H1 (cell line): ENCODE data around the gene ADAMTS14. TPM values are rescaled to one million over a fixed set of nuclear protein-coding genes. Genes with fewer than 3 reads are reported as not detected.
"Not testable (repeated sequence)": the region's sequence is repeated elsewhere in the genome, so short reads cannot be mapped to it uniquely, and the experiment has no call there.

Source experiments
- CTCF ChIA-PET: fragments of 300-600 bp; sonication (Branson Sonifier 250); formaldehyde crosslinking; loops from one replicate; lab custom pipeline; 2021; ENCODE audit not compliant: partially characterized antibody; lab: Charles Lee
- POLR2A ChIA-PET: fragments of 300-600 bp; sonication (Branson Sonifier 250); formaldehyde crosslinking; loops from one replicate; lab custom pipeline; 2021; ENCODE audit warnings: inconsistent platforms; ENCODE audit not compliant: partially characterized antibody; lab: Charles Lee
- DNase-seq, 2 experiments: peaks; one replicate each; pipeline versions ENCODE4 v3.0.0 to v3.0.0-alpha.2; 2010 to 2022; ENCODE audit warnings: low spot score in 2 of 2, low read depth in 1 of 2, mixed read lengths in 1 of 2
- FAIRE-seq: peaks from 2 replicates; lab custom pipeline; 2011; peaks lifted over from hg19 to GRCh38; lab: Jason Lieb, UNC
- H2AFZ ChIP-seq: 2 replicates; pipeline ENCODE4 v1.8.1; 2012; ENCODE audit warnings: low read length, inconsistent platforms
- H2AK5ac ChIP-seq: 2 replicates; pipeline ENCODE4 v1.6.1; 2013; ENCODE audit warnings: low read depth, low read length
- H2BK120ac ChIP-seq: replicated peaks from 2 replicates; pipeline ENCODE3; 2013; ENCODE audit warnings: low read depth, low read length, inconsistent platforms
- H2BK12ac ChIP-seq: 2 replicates; pipeline ENCODE4 v1.6.1; 2013; ENCODE audit warnings: low read depth, low read length
- H2BK15ac ChIP-seq: 2 replicates; pipeline ENCODE4 v1.6.1; 2013; ENCODE audit warnings: low read length
- H2BK20ac ChIP-seq: 2 replicates; pipeline ENCODE4 v1.6.1; 2013; ENCODE audit warnings: low read length
- H2BK5ac ChIP-seq: 2 replicates; pipeline ENCODE4 v1.6.1; 2013; ENCODE audit warnings: low read depth, low read length
- H3K14ac ChIP-seq: 2 replicates; pipeline ENCODE4 v1.6.1; 2013; ENCODE audit warnings: inconsistent platforms; ENCODE audit not compliant: insufficient read length
- H3K18ac ChIP-seq: 2 replicates; pipeline ENCODE4 v1.6.1; 2013; ENCODE audit warnings: low read length; ENCODE audit errors: extremely low read depth
- H3K23ac ChIP-seq: 2 replicates; pipeline ENCODE4 v1.6.1; 2013; ENCODE audit warnings: inconsistent platforms; ENCODE audit not compliant: insufficient read length
- H3K23me2 ChIP-seq: 2 replicates; pipeline ENCODE4 v1.6.1; 2013; ENCODE audit warnings: low read depth, low read length
- H3K27ac ChIP-seq: 2 replicates; pipeline ENCODE4 v1.6.1; 2011; ENCODE audit warnings: low read depth, low read length, inconsistent platforms
- H3K27me3 ChIP-seq, 4 experiments: replicated peaks in 1 of 4; 1 replicate in 1 of 4; 2 replicates in 3 of 4; pipeline versions ENCODE4 v1.6.1 to v1.8.1; 2011 to 2013; ENCODE audit warnings: low read length in 3 of 4, mild to moderate bottlenecking in 3 of 4, inconsistent platforms in 2 of 4, mixed read lengths in 2 of 4, moderate library complexity in 1 of 4; ENCODE audit not compliant: control insufficient read depth in 3 of 4, insufficient read depth in 3 of 4; ENCODE audit errors: extremely low read depth in 1 of 4
- H3K36me3 ChIP-seq, 4 experiments: 2 replicates each; pipeline versions ENCODE4 v1.6.1 to v1.8.1; 2011 to 2013; ENCODE audit warnings: mild to moderate bottlenecking in 4 of 4, low read length in 3 of 4, moderate library complexity in 2 of 4, control low read depth in 1 of 4, inconsistent platforms in 1 of 4; ENCODE audit not compliant: insufficient read depth in 4 of 4, control insufficient read depth in 2 of 4
- H3K4ac ChIP-seq: replicated peaks from 2 replicates; pipeline ENCODE3; 2013; ENCODE audit warnings: low read length, low read depth, mixed read lengths, inconsistent platforms; ENCODE audit not compliant: insufficient read length
- H3K4me1 ChIP-seq, 4 experiments: replicated peaks in 1 of 4; 1 replicate in 1 of 4; 2 replicates in 3 of 4; pipeline versions ENCODE4 v1.6.1 to v1.8.1; 2011 to 2013; ENCODE audit warnings: low read length in 3 of 4, inconsistent platforms in 2 of 4, mixed read lengths in 1 of 4; ENCODE audit not compliant: insufficient read depth in 4 of 4, control insufficient read depth in 3 of 4
- H3K4me2 ChIP-seq, 2 experiments: 2 replicates each; pipeline versions ENCODE4 v1.6.1 to v1.8.1; 2011 to 2013; ENCODE audit warnings: low read depth in 2 of 2, low read length in 2 of 2, control low read depth in 1 of 2, inconsistent platforms in 1 of 2, mild to moderate bottlenecking in 1 of 2; ENCODE audit not compliant: insufficient read depth in 1 of 2
- H3K4me3 ChIP-seq, 4 experiments: fragments of 200-600, 300-600 bp in 1 of 4; sonication (generic), shearing (Covaris generic), sonication (Bioruptor Twin) in 1 of 4; 2 replicates each; pipeline versions ENCODE4 v1.5.1 to v1.8.1; 2011 to 2016; ENCODE audit warnings: low read length in 4 of 4, low read depth in 3 of 4, control low read depth in 2 of 4, inconsistent platforms in 2 of 4, mild to moderate bottlenecking in 2 of 4, mixed read lengths in 1 of 4, moderate library complexity in 1 of 4; ENCODE audit not compliant: insufficient read depth in 2 of 4; ENCODE audit errors: extremely low read depth in 1 of 4
- H3K56ac ChIP-seq: replicated peaks from 2 replicates; pipeline ENCODE3; 2013; ENCODE audit warnings: low read depth, mild to moderate bottlenecking, mixed read lengths, low read length, inconsistent platforms; ENCODE audit not compliant: insufficient read length
- H3K79me1 ChIP-seq: 2 replicates; pipeline ENCODE4 v1.6.1; 2013; ENCODE audit warnings: low read depth, low read length, control low read depth
- H3K79me2 ChIP-seq, 2 experiments: 2 replicates each; pipeline versions ENCODE4 v1.6.1 to v1.8.1; 2012 to 2013; ENCODE audit warnings: low read length in 2 of 2, mild to moderate bottlenecking in 2 of 2, inconsistent platforms in 1 of 2; ENCODE audit not compliant: insufficient read depth in 2 of 2, control insufficient read depth in 1 of 2
- H3K9ac ChIP-seq, 4 experiments: replicated peaks in 1 of 4; 1 replicate in 1 of 4; 2 replicates in 3 of 4; pipeline versions ENCODE4 v1.6.1 to v1.8.1; 2011 to 2013; ENCODE audit warnings: low read depth in 3 of 4, low read length in 3 of 4, control low read depth in 2 of 4, mild to moderate bottlenecking in 2 of 4, moderate library complexity in 2 of 4, inconsistent platforms in 1 of 4; ENCODE audit errors: extremely low read depth in 1 of 4
- H3K9me3 ChIP-seq, 2 experiments: 2 replicates each; pipeline versions ENCODE4 v1.6.1 to v1.8.1; 2012 to 2013; ENCODE audit warnings: mild to moderate bottlenecking in 2 of 2, moderate library complexity in 2 of 2, control low read depth in 1 of 2, inconsistent platforms in 1 of 2, low read depth in 1 of 2, low read length in 1 of 2, mixed read lengths in 1 of 2; ENCODE audit not compliant: insufficient read depth in 2 of 2
- H4K20me1 ChIP-seq, 2 experiments: replicated peaks in 1 of 2; 2 replicates each; pipeline versions ENCODE3 to v1.8.1; 2011 to 2013; ENCODE audit warnings: inconsistent platforms in 2 of 2, low read length in 2 of 2, mild to moderate bottlenecking in 1 of 2; ENCODE audit not compliant: insufficient read depth in 2 of 2, control insufficient read depth in 1 of 2
- H4K5ac ChIP-seq: 2 replicates; pipeline ENCODE4 v1.6.1; 2013; ENCODE audit warnings: low read length, low read depth, mixed read lengths, inconsistent platforms; ENCODE audit not compliant: insufficient read length
- H4K8ac ChIP-seq: 2 replicates; pipeline ENCODE4 v1.8.0; 2013; ENCODE audit warnings: mild to moderate bottlenecking, moderate library complexity, low read length, inconsistent platforms; ENCODE audit not compliant: insufficient read depth; ENCODE audit errors: extremely low read depth
- H4K91ac ChIP-seq: replicated peaks from 2 replicates; pipeline ENCODE3; 2013; ENCODE audit warnings: low read length, mixed read lengths, inconsistent platforms; ENCODE audit not compliant: insufficient read length
- WGBS, 2 experiments: shearing (Covaris generic) in 1 of 2; methylation state at CpG; one replicate each; pipeline versions ENCODE4 v1.1.6 to v1.1.7; 2013 to 2015; ENCODE audit warnings: low lambda C conversion rate in 2 of 2, mixed read lengths in 2 of 2, inconsistent platforms in 1 of 2, low coverage in 1 of 2, missing lambda C conversion rate in 1 of 2; ENCODE audit not compliant: insufficient replicate concordance in 2 of 2, insufficient coverage in 1 of 2, insufficient read length in 1 of 2; ENCODE audit errors: extremely low coverage in 1 of 2, missing lambda C conversion rate in 1 of 2; 5-methylcytosine and 5-hydroxymethylcytosine counted together
- polyA plus RNA-seq, 7 experiments: library from polyadenylated mRNA; depleted of rRNA in 3 of 7; stranded (reverse) in 5 of 7; unstranded in 2 of 7; fragments of >200 nt in 5 of 7; fragments of 200-250 nt in 2 of 7; gene quantifications; 1 replicate in 5 of 7; 2 replicates in 1 of 7; 4 replicates in 1 of 7; pipeline versions ENCODE4 v1.2.1 to v1.2.3, GENCODE V29; 2011 to 2013; ENCODE audit warnings: missing spikeins in 2 of 7, mixed read lengths in 2 of 7
- total RNA-seq: library from RNA; stranded (reverse); fragmentation: NEBNext Ultra II Directional; extraction: Animal tissue kit (Norgen Biotek cat#: 25700); gene quantifications from 2 replicates; pipeline ENCODE4 v1.2.1, GENCODE V29; 2021

ADAMTS14 gene
- total and polyA plus RNA-seq, 2 of the 8 experiments (the other 6 are each of a cell fraction or from before 2014, with no cell fraction given): 2.0 to 2.3 TPM

DNA sequence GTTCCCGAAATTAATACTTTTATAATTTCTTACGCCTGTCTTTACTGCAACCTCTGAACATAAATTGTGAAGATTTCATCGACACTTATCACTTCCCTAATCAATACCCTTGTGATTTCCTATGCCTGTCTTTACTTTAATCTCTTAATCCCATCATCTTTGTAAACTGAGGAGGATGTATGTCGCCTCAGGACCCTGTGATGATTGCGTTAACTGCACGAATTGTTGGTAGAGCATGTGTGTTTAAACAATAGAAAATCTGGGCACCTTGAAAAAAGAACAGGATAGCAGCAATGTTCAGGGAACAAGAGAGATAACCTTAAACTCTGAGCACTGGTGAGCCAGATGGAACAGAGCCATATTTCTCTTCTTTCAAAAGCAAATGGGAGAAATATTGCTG, 4.5 kb upstream of the ADAMTS14 start:
- H3K23ac ChIP-seq, H2BK12ac ChIP-seq, H4K91ac ChIP-seq, DNase-seq, FAIRE-seq, H3K4me2 ChIP-seq, H4K8ac ChIP-seq, H2BK15ac ChIP-seq, H3K14ac ChIP-seq, H4K20me1 ChIP-seq, H3K4me1 ChIP-seq, POLR2A ChIA-PET, H3K79me2 ChIP-seq, H3K9ac ChIP-seq, H3K79me1 ChIP-seq, CTCF ChIA-PET, H3K36me3 ChIP-seq, H3K4ac ChIP-seq, H3K4me3 ChIP-seq, H3K23me2 ChIP-seq, H4K5ac ChIP-seq, H2AK5ac ChIP-seq, H3K9me3 ChIP-seq, H2BK20ac ChIP-seq, H2BK120ac ChIP-seq, H3K27ac ChIP-seq, H3K18ac ChIP-seq, H3K56ac ChIP-seq, H2AFZ ChIP-seq, H2BK5ac ChIP-seq: not testable (repeated sequence)
- 94% methylated on average over 6 of the region's 6 CpGs; no CpG with 5 or more reads in 1 of the 2 experiments for WGBS, 2 experiments
- peaks cover 0 to 14% (median 8%) of the 10 kb centered on the region in 4 experiments; a peak in 6 of 7 replicates for H3K27me3 ChIP-seq
